Measurements from ENCODE around the gene HTR3C. TPM values are rescaled to one million over a fixed set of nuclear protein-coding genes. Genes with fewer than 3 reads are reported as not detected.
"Not testable (repeated sequence)": the region's sequence is repeated elsewhere in the genome, so short reads cannot be mapped to it uniquely, and the experiment has no call there.

The HTR3C gene
- total RNA-seq, 4 donors from 2014 or later: not detected

GRCh38 chr3:184022323-184022722 lies 30.5 kb upstream of the HTR3C start:
- Histone ChIP-seq H3K4me3 (no peak overlapping the region), H3K27me3 (no peaks in the 10 kb centered on the region), H3K9me3 (no peaks in the 10 kb centered on the region), H3K4me1 (peaks cover 0 to 6% (median 0%) of the 10 kb centered on the region in 4 donors), H3K36me3 (no peaks in the 10 kb centered on the region), H3K27ac (no peak overlapping the region)
- no peak for DNase-seq (ENCODE audit: low spot score in 2 of 2)
- no peak for TF ChIP-seq CTCF (IDR thresholded peaks at IDR 0.05)
- TF ChIP-seq EP300 (IDR thresholded peaks at IDR 0.05): no peak
- no peak for TF ChIP-seq POLR2A (IDR thresholded peaks at IDR 0.05)
- WGBS, 2 donors: 73 to 77% methylated on average over 7 of the region's 7 CpGs

- not testable (repeated sequence) for DNase-seq (ENCODE audit: low spot score in 2 of 2); H3K4me3 ChIP-seq; H3K27me3 ChIP-seq; H3K4me1 ChIP-seq; H3K9me3 ChIP-seq; H3K36me3 ChIP-seq; H3K27ac ChIP-seq
- 58% methylated on average over 5 of the region's 5 CpGs for WGBS, 2 donors
Measured at GRCh38 chr3:184025256-184025655, 27.6 kb upstream of the HTR3C start.

DNA sequence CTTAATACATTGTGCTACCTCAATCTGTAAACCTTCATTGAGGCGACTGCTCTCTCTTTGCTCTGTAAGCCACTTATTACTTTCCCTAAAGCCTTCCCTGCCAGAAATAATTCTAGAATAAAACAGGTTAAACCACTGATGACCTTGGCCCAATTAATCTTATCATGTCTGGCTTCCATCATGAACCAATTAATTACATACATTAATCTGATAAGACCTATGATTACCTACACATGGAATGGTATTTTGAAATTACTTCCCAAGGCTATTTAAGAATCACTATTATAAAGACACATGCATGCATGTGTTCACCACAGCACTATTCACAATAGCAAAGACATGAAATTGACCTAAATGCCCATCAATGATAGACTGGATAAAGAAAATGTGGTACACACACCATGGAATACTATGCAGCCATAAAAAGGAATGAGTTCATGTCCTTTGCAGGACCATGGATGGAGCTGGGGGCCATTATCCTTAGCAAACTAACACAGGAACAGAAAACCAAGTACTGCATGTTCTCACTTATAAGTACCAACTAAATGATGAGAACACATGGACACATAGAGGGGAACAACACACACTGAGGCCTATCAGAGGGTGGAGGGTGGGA lies 24.5 kb upstream of the HTR3C start:
- not testable (repeated sequence) for H3K9me3 ChIP-seq; H3K36me3 ChIP-seq; H3K4me1 ChIP-seq; H3K27me3 ChIP-seq; DNase-seq (ENCODE audit: low spot score in 2 of 2); H3K27ac ChIP-seq; H3K4me3 ChIP-seq
- 87 to 91% methylated on average over 1 of the region's 1 CpG for WGBS, 2 donors

DNA sequence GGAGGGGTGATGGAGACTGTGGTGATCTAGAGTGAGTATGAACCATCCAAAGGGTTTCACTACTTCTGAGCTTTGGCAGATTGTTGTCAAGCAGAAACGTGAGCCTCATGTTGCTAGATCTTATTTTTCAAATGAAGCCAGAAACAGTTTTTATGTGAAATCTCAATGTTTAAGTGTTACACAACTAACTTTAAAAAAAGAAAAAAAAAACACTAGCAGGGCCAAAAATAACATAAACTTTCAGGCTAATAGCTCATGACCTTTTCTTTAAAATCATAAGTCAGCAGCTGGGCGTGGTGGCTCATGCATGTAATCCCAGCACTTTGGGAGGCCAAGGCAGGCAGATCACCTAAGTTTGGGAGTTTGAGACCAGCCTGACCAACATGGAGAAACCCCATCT lies 23.4 kb upstream of the HTR3C start:
- WGBS, 2 donors: 47 to 53% methylated on average over 2 of the region's 2 CpGs
- no peaks in the 10 kb centered on the region for H3K9me3 ChIP-seq
- no peak overlapping the region for H3K27ac ChIP-seq
- no peaks in the 10 kb centered on the region for H3K36me3 ChIP-seq
- TF ChIP-seq POLR2A (IDR thresholded peaks at IDR 0.05) (no peak), EP300 (IDR thresholded peaks at IDR 0.05) (no peak), CTCF (IDR thresholded peaks at IDR 0.05) (no peak)
- H3K27me3 ChIP-seq: no peaks in the 10 kb centered on the region
- DNase-seq (ENCODE audit: low spot score in 2 of 2): no peak
- no peak overlapping the region for H3K4me3 ChIP-seq
- no peaks in the 10 kb centered on the region for H3K4me1 ChIP-seq

GRCh38 chr3:184030536-184030935 lies 22.3 kb upstream of the HTR3C start:
- TF ChIP-seq CTCF (IDR thresholded peaks at IDR 0.05) (no peak), EP300 (IDR thresholded peaks at IDR 0.05) (no peak), POLR2A (IDR thresholded peaks at IDR 0.05) (no peak)
- H3K36me3 ChIP-seq: no peaks in the 10 kb centered on the region
- no peak for DNase-seq (ENCODE audit: low spot score in 2 of 2)
- 69 to 91% methylated on average over 3 of the region's 3 CpGs for WGBS, 2 donors
- no peaks in the 10 kb centered on the region for H3K4me1 ChIP-seq
- H3K4me3 ChIP-seq: no peak overlapping the region
- no peaks in the 10 kb centered on the region for H3K27me3 ChIP-seq
- no peaks in the 10 kb centered on the region for H3K9me3 ChIP-seq
- H3K27ac ChIP-seq: no peak overlapping the region

- Histone ChIP-seq H3K4me1 (no peaks in the 10 kb centered on the region), H3K27me3 (no peaks in the 10 kb centered on the region), H3K9me3 (no peaks in the 10 kb centered on the region), H3K36me3 (no peaks in the 10 kb centered on the region), H3K27ac (no peak within 1 kb of the TSS), H3K4me3 (no peak within 1 kb of the TSS)
- TF ChIP-seq EP300 (IDR thresholded peaks at IDR 0.05) (no peak), POLR2A (IDR thresholded peaks at IDR 0.05) (no peak), CTCF (IDR thresholded peaks at IDR 0.05) (no peak)
- WGBS, 2 donors: 61 to 64% methylated on average over 4 of the region's 4 CpGs
- DNase-seq (ENCODE audit: low spot score in 2 of 2): no peak
Measured at GRCh38 chr3:184031187-184031792, 21.6 kb upstream of the HTR3C start, which contains the start of gene HTR3D. Gene HTR3D (plus strand): TSS chr3:184031742. CDS start chr3:184031742, 0 bp downstream.

Data from tibial nerve (tissue), 4 donors.